Chondrocyte (in vitro differentiated cells): ENCODE measurements around the gene CDC42EP5. TPM values are rescaled to one million over a fixed set of nuclear protein-coding genes. Genes with fewer than 3 reads are reported as not detected.

Source experiments
- DNase-seq: peaks from one replicate; pipeline ENCODE4 v3.0.0; 2021; ENCODE audit warnings: mixed read lengths, low spot score
- H3K27ac Mint-ChIP-seq: one replicate; pipeline ENCODE4 v1.8.0; 2021; ENCODE audit warnings: mild to moderate bottlenecking, moderate library complexity, mixed read lengths; ENCODE audit not compliant: unreplicated experiment
- H3K27me3 Mint-ChIP-seq: 2 replicates; pipeline ENCODE4 v1.8.0; 2021; ENCODE audit warnings: low read depth, mixed read lengths
- H3K36me3 Mint-ChIP-seq: 2 replicates; pipeline ENCODE4 v1.8.0; 2021; ENCODE audit warnings: low read depth, mixed read lengths
- H3K4me1 Mint-ChIP-seq: 2 replicates; pipeline ENCODE4 v1.8.0; 2021; ENCODE audit warnings: low read depth, mild to moderate bottlenecking, mixed read lengths
- H3K4me3 Mint-ChIP-seq: one replicate; pipeline ENCODE4 v1.8.0; 2021; ENCODE audit warnings: mild to moderate bottlenecking, moderate library complexity, mixed read lengths; ENCODE audit not compliant: unreplicated experiment
- H3K9me3 Mint-ChIP-seq: 2 replicates; pipeline ENCODE4 v1.8.0; 2021; ENCODE audit warnings: low read depth, mixed read lengths
- CTCF ChIP-seq: fragments of 200-600 bp; sonication (generic); IDR thresholded peaks from 2 replicates; pipeline ENCODE4 v1.5.0; 2021; ENCODE audit warnings: antibody characterized with exemption, mild to moderate bottlenecking, moderate library complexity
- total RNA-seq: library from RNA; stranded (reverse); gene quantifications from 3 replicates; pipeline ENCODE4 v1.2.1, GENCODE V29; 2021

CDC42EP5 gene
- total RNA-seq, 1 donor from 2014 or later, result 66.4 TPM

GRCh38 chr19:54482889-54483288, 9.8 kb upstream of the CDC42EP5 start:
- H3K27me3 Mint-ChIP-seq, result peaks cover 25% of the 10 kb centered on the region
- no peak overlapping the region for H3K4me3 Mint-ChIP-seq

GRCh38 chr19:54481326-54481930, 8.3 kb upstream of the CDC42EP5 start:
- DNase-seq, result peak; percentile 29
- Mint-ChIP-seq H3K4me1 (peaks cover 9% of the 10 kb centered on the region), H3K27ac (no peak overlapping the region), H3K36me3 (no peaks in the 10 kb centered on the region), H3K9me3 (no peaks in the 10 kb centered on the region), H3K27me3 (peaks cover 25% of the 10 kb centered on the region), H3K4me3 (no peak overlapping the region)
- TF ChIP-seq CTCF, result peak; percentile 87

More at GRCh38 chr19:54482889-54483288, 9.8 kb upstream of the CDC42EP5 start:
- TF ChIP-seq CTCF, result no peak
- no peaks in the 10 kb centered on the region for H3K9me3 Mint-ChIP-seq
- no peaks in the 10 kb centered on the region for H3K36me3 Mint-ChIP-seq
- DNase-seq, result no peak
- peaks cover 9% of the 10 kb centered on the region for H3K4me1 Mint-ChIP-seq
- H3K27ac Mint-ChIP-seq, result no peak overlapping the region

GRCh38 chr19:54480051-54480450, 7.0 kb upstream of the CDC42EP5 start:
- H3K4me1 Mint-ChIP-seq, result peaks cover 9% of the 10 kb centered on the region
- no peak for TF ChIP-seq CTCF
- no peak overlapping the region for H3K27ac Mint-ChIP-seq
- DNase-seq, result no peak
- no peaks in the 10 kb centered on the region for H3K9me3 Mint-ChIP-seq
- peaks cover 23% of the 10 kb centered on the region for H3K27me3 Mint-ChIP-seq
- H3K4me3 Mint-ChIP-seq, result no peak overlapping the region
- H3K36me3 Mint-ChIP-seq, result no peaks in the 10 kb centered on the region

- DNase-seq, result peak; percentile 36
- Mint-ChIP-seq H3K4me3 (no peak overlapping the region), H3K4me1 (peaks cover 12% of the 10 kb centered on the region), H3K9me3 (no peaks in the 10 kb centered on the region), H3K27ac (no peak overlapping the region), H3K36me3 (no peaks in the 10 kb centered on the region), H3K27me3 (peaks cover 13% of the 10 kb centered on the region)
- peak; percentile 83 for TF ChIP-seq CTCF
Measured at GRCh38 chr19:54478677-54479266, 5.7 kb upstream of the CDC42EP5 start.

GRCh38 chr19:54477650-54478049, 4.6 kb upstream of the CDC42EP5 start:
- peak; percentile 1 for DNase-seq

More at GRCh38 chr19:54477650-54478049, 4.6 kb upstream of the CDC42EP5 start:
- H3K27me3 Mint-ChIP-seq, result peaks cover 11% of the 10 kb centered on the region
- peaks cover 19% of the 10 kb centered on the region for H3K4me1 Mint-ChIP-seq
- H3K9me3 Mint-ChIP-seq, result no peaks in the 10 kb centered on the region
- H3K4me3 Mint-ChIP-seq, result no peak overlapping the region
- H3K27ac Mint-ChIP-seq, result no peak overlapping the region
- H3K36me3 Mint-ChIP-seq, result no peaks in the 10 kb centered on the region
- peak; percentile 23 for TF ChIP-seq CTCF
